ENCODE measurements around the gene LRRC27.

Gene LRRC27

DNA sequence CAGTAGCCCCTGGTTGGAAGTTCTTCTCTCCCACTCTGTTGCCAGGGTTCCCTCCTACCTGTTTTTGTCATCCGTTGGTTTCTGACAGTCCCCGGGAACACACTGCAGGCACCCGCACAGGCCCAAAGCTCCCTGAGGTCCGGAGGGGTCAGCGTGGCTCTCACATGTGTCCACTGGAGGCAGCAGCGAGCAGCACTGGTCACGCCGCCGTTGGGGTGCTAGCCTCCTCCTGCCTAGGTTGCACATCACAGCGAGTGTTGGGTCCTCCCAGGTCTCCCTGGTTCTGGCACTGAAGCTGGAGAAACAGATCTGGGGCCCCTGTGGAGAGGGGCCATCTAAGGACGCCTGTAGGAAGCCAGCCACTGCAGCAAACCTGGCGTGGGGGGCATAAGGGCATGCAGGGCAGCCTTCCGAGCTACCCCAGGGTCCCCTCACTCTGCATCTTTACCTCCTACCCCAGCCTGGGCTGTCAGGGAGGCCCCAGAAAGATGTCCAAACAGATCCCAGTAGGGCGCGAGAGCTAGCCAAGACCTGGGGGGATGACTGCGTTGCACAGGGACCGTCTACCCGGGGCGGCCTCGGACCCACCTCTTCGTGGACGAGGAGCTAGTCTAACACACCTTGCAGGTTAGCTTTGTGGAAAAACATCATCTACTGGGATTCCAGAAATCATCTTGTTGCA is 28.9 kb downstream of the LRRC27 start:
- no peak for FAIRE-seq

DNA sequence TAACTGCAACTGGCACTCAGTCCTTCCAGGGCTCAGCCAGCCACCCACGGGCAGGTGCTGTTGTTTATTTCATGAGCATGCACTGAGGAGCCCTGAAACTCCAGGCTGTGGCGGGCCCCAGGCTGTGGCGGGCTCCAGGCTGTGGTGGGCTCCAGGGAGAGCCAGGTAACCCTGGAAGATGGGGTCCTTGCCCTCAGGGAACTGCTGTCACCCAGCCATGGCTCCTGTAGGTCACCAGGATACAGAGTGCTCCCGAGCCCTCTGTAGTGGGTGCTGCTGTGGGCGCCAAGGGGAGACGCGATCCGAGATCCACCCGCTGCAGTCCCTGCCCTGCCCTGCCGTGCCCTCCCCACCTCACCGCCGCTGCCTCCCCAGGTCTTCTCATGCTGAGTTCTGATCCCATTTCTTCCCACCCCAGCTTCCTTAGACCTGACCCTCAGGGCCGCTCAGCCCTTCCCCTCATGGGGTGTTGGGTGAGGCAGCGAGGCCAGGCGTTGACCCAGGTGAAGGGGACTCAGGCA is 29.6 kb downstream of the LRRC27 start:
- FAIRE-seq = no peak

DNA sequence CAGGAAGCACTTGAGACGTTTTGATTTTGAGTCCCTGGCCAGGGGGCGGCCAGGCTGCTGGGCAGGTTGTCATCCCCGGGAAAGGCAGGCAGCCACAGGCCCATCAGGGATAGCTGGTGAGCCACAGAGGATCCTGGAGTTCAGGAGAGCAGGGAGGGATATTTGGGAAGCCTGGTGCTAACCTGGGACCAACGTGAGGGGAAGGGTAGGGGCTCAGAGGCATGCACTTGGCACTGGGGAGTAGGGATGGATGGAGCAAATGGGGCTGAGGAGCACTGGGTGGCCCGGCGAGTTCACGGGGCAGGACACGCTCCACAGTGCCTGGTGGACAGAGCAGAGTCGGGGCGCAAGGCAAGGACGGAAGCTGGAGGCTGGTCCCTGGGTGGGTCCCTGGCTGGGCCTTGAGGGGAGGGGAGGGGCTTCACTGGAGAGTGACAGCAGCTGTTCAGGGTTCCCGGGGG is 30.2 kb downstream of the LRRC27 start:
- FAIRE-seq = no peak

DNA sequence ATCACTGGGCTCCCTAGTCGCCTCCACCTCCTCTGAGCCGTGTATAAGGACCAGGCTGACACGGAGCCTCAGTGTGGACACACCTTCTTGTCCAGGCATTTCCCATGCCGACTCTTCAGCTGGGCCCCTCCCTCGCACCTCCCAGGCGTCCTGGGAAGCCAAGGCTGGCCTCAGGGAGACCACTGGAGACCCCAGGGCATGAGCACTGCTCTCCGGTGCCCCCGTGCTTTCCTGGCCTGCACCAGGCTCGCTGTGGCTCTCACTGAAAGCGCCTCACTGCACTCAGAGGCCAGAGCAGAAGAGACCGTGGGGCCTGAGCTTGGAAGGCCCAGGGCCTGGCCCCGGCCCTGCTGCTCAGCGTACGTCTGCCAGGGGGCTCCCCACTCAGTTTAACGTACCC is 31.4 kb downstream of the LRRC27 start:
- FAIRE-seq = no peak

DNA sequence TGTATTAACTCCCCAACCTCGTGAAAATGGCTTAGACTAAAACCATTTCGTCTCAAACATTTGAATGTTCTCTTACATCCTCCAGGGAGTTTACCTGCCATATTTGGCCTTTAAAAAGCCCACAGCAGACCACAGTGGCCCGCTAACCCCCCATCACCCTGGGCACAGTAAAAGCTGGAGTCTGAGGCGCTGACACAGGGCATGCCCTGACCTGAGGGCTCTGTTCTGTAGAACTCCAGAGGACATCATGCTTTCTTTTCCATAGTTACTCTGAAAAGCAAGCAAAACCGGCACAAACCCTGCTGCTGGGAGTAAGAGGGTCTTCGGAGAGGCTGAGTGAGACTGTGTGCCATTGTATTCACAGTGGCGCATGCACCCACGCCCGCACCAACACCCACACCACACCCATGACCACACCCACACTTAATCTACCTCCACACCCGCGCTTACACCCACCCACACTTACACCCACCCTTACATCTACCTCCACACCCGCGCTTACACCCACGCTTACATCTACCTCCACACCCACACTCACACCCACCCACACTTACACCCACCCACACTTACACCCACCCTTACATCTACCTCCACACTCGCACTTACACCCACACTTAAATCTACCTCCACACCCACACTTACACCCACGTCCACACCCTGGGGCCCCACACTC is 32.1 kb downstream of the LRRC27 start:
- FAIRE-seq = no peak

DNA sequence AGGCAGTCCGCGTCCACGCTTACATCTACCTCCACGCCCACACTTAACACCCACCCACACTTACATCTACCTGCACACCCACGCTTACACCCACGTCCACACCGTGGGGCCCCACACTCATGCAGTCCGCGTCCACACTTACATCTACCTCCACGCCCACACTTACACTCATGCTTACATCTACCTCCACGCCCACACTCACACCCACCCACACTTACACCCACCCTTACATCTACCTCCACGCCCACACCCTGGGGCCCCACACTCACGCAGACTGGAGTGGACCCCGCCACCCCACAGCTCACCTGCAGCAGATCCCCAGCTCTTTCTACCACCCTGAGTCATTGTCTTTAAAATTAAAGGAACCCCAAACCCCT is 32.6 kb downstream of the LRRC27 start:
- no peak for FAIRE-seq

DNA sequence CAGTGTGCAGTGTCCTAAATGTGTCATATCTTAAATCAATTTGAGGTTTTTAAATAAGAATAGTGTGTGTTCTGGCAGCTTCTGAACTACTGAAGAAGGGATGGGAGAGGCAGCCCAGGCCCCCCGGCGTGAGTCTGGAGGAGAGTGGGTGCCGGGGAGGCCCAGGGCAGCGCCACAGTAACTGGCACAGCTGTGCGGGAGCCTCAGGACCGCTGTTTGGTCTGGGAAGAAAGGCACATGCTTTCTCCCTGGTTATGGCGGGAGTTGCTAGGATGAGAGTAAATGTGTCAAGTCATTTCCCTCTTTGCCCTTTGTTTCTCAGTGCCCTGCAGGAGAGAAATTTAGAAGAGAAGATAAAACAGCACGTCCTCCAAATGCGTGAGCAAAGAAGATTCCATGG is 33.1 kb downstream of the LRRC27 start:
- FAIRE-seq = no peak

DNA sequence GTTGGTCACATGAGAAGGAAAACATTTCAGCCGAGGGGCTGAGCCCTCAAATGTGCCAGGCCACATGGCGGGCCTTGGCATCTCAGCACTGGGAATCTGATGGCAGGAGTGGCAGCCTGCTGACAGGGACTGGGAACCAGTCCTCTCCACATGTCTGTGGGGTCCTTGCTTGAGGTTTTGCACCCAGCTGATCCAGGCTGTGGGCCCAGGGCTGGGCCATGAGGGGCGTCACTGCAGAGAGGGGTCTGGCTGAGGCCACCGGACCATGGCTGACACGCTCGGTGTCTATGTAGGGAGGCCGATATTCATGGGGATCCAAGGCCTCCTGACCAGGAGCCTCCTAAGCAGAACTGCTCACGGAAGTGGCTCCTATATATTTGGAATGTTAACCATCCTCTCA is 34.0 kb downstream of the LRRC27 start:
- FAIRE-seq = no peak

DNA sequence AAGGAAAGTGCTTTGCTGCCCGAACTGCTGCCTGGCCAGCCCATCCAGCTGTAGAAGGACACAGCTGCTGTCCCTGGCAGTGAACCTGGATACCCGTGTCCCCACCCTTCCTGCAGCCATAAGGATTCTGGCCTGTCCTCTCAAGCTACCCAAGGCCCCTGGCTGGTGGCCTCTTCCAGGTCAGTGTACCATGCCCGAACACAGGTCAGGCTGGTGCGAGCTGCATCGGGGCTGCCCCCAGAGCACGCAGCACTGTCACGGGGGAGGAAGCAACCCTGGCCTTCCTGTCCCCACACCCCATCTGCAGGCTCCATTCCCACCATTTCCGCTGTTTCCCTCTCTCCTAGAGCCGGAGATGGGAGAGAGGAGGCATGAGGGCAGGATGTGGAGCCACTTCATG is 34.5 kb downstream of the LRRC27 start:
- no peak for FAIRE-seq

DNA sequence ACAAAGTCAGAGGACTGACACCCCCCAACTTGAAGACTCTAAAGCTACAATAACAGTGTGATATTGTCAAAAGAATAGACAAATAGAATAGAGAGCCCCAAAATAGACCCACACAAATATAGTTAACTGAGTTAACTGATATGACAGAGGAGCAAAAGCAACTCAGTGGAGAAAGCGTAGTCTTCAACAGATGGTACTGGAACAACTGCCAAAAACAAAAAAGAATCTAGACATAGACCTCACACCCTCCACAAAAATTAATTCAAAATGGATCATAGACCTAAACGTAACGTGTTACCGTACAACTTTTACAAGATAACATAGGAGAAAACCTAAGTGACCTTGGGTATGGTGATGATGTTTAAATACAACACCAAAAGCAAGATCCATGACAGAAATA is 36.4 kb downstream of the LRRC27 start:
- no peak for FAIRE-seq

DNA sequence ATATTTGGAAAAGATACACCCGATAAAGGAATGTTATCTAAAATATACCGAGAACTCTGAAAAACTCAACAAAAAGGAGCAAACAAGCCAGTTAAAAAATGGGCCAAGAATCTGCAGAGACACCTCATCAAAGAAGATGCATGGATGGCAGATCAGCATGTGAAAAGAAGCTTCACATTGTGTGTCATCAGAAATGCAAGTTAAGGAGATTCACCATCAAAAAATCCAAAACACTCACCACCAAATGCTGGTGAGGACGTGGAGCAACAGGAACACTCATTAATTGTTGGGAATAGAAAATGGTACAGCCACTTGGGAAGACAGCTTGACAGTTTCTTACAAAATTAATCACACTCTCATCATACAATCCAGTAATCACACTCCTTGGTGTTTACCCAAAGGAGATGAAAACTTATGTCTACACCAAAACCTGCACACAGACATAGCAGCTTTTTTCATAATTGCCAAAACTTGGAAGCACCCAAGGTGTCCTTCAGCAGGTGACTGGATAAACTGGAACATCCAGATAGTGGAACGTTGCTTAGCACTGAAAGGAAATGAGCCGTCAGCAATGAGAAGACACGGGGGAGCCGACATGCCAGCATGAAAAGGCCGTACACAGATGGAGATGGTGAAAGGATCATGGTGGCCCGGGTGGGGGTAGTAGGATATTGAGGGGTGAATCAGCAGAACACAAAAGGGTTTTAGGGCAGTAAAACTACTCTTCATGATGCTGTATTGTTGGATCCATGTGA is 37.1 kb downstream of the LRRC27 start:
- no peak for FAIRE-seq

DNA sequence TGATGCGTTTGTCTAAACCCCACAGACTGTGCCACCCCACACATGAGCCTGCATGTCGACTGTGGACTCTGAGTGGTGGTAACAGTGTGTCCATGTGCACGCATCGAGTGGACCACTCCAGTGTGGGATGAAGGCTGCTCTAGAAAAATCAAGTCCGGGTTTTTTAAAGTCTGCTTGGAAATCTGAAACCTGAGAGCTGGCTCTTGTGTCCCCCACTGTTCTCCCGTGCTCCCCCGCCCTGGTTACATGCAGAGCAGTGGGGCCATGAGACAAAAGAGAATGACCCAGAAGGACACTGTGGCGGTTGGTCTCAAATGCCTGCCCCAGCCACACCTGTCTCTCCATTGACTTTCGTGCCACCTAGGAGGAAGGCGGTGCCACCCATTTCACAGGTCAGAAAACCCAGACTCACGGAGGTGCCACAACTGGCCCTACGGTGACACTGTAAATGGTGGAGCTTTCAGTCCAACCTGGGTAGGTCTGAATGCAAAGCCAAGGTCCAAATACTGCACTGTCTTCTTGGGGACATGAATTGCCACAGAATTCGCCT is 37.7 kb downstream of the LRRC27 start:
- FAIRE-seq = no peak

DNA sequence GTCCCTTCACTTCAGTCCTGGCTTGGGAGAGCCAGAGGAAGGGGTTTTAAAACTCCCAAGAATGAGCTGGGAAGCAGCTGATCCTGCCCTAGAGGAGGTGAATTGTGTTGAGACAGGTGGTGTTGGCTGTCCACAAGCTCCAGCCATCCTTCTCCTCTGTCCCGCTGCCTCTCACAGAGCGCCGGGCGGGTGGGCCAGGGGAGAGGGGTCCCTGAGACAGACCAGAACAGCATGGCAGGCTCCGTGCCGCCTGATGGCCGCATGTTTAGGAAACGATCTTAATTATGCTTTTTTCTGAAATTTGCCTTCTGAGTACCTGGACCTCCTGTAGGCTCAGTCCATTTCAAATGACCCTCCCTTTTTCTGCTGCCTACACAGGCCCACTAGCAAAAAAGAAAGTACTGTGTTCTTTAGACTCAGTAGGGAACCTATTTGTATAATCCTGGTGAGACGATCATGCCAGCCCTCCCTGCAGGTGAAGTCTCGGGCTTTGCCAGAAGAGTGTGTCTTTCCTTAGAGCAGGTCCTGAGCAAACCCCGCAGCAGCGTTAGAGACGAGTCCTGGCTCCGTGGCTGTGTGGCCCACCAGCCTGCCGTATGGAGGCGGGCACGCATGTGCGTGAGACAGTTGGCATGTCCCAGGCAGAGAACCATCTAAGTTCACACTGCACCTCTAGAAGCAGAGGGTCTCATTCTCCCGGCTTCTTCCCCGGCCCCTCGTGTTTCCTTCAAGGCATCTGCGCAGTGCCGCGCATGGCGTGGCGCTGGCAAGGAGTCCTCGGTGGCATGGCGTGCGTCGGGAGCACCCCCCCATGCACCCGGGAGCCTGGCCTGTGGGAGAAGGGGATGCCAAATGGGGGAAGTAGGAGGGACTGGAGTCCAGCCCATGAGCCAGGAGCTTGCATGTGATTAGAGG is 38.7 kb downstream of the LRRC27 start:
- no peak for FAIRE-seq

DNA sequence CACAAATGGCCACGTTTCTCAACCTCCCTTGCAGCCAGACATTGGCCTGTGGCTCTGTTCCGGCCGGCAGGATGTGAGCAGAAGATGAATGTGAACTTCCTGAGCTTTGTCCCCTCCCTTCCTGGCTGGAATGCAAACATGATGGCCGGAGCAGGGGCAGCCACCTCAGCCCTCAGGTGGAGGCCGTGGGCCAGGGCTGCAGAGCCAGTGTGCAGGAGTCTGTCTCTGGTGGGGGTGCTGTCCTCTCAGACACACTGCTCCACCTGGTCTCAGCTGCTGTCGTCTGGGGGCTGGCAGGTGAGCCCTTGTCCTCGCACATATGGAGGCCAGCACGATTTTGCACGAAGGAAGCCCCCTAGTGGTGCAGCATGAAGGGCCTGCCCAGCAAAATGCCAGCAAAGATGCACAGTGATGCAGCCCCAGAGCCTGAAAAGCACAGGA is 39.7 kb downstream of the LRRC27 start:
- no peak for FAIRE-seq

DNA sequence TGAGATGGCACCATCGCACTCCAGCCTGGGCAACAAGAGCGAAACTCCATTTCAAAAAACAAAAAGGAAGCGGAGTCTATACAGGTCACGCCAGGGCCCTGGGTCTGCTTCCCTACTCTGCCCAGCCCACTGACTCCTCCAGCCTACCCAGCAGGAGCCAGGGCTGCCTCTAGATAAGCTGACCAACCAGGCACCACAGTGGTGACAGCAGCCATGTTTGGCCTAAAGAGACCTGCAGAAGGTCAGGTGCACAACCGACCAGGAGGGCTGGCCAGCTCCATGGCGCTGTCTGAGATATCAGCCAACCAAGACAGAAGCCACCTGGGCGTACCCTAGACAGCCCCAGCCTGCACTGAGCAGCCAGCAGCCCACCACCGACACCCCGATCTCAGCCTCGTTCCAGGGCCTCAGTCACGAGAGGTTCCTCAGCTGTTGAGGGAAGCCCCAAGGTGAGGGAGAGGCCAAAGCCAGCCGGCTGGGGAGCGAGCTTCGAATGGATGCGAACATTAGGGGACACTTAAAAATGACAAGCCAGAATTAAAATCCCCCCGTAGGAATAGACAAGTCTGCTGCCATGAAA is 40.6 kb downstream of the LRRC27 start:
- FAIRE-seq = no peak

DNA sequence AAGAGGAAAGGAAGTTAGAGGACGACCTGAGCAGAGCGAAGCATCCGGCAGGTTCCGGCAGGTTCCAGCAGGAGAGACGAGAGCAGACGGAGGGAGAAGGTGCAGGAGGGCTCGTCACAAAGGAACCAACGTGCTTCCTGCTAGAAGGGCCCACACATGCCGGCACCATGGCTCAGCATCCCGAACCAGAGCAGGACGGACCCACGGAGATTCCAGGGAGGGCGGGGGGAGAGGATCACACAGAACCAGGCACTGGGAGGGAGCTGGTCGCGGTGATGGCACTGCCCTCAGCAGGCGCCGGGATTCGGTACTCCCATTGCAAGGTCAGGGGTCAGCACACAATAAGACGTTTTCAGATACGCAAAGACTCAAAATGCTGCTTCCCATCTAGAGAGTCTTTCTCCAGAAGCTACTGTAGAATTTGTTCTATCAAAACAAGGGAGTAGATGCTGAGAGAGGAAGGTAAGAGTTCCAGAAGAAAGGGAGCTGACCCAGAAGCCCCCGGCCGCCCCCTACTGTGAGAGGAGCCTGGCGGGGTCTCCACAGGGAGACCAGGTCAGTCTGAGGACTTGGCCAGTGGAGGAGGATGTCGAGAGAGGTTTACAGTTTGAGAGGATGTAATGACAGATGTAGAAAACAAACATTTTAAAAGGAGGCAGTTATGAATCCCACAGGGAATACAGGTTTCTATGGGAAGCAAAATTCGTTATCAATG is 41.4 kb downstream of the LRRC27 start:
- no peak for FAIRE-seq

DNA sequence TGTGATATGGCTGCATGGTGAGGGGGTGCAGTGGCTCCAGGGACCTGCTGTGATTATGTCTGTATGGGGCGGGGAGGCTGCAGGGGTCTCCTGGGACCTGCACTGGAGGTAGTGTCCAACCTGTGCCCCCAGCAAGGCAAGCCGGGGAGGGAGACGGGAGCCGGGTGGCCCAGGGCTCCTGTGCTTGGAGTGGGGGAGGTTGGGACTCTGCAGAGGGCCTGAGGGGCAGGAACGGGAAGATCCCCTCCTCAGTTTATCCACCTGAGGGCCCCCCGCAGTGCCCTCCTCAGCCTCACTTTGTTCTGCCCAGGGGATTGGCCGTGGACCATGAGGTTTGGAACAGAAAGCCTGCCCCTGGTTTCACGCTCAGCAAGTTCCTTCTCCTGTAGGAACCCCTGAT is 42.2 kb downstream of the LRRC27 start:
- no peak for FAIRE-seq

DNA sequence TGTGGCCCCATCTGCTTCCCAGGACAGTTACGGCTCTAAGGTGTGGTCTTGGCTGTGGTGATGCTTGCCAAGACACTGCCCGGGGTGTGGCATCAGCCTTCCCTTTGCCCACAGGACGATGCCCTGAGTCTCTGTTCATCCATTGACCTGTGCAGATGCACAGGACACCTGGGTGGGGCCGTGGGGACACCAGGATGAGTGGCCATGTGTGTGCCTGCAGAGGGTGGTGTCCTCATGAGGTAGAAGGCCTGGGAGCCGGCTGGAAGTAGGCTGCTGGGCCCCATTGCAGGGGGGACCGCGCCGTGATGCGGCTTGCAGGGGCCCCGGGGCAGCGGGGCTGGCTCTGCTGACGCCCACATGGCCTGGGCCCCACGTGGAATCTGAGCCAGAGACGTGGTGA is 42.6 kb downstream of the LRRC27 start:
- FAIRE-seq = no peak

DNA sequence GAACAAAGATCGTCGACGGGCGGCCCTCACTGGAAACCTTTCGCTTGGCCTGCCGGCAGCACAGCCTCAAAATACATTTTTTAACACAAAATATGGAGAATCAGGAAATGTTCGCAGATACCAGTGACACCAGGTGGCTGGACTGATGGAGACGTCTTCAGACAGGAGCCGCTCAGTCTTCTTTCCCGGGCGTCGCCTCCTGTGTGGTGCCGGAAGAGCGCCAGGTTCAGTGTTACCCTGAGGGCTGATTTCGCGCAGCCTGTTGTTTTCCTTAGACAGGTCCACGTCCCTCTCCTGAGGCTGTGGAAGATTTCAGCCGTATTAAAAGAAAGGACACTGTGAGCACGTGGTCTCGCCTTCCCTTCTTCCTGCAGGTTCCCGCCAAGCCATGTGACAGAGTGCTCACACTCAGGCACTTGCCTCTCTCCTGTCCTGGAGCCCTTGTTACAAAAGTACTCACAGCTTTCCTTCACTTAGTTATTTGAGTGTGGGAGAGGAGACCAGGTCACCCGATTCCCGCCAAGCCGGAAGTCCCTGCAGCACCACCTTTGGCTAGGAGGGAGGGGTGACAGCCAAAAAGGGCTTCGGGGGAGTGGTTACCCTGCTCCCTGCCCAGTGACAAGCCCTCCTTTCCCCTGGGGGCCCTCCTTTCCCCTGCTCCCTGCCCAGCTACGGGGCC is 43.3 kb downstream of the LRRC27 start:
- no peak for FAIRE-seq

DNA sequence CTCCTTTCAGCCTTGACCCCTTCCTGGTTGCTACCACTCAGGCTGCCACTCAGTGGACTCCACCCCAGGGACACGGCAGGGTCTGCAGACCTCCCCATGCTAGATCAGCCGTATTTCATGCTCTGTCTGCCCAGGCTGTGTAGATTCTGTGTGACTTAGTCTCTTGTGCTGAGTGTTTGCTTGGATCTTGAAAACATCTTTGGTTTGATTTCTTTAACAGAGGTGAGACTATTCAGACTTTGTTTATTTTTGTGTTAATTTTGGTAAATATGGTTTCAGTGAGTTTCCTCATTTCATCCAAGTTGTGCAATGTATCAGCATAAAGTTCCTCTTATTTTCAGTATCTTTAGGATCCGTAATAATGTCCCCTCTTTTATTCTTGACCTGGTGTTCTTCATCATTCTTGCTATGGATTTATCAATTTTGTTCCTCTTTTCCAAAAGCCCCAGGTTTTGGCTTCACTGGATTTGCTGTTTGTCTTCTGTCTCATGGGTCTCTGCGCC is 43.9 kb downstream of the LRRC27 start:
- no peak for FAIRE-seq

Measured in A204.1 (cell line).